ENCODE measurements around the gene STARD8. TPM values are rescaled to one million over a fixed set of nuclear protein-coding genes. Genes with fewer than 3 reads are reported as not detected.

The STARD8 gene
- total RNA-seq, 1 donor from 2014 or later, result 0.11 TPM

DNA sequence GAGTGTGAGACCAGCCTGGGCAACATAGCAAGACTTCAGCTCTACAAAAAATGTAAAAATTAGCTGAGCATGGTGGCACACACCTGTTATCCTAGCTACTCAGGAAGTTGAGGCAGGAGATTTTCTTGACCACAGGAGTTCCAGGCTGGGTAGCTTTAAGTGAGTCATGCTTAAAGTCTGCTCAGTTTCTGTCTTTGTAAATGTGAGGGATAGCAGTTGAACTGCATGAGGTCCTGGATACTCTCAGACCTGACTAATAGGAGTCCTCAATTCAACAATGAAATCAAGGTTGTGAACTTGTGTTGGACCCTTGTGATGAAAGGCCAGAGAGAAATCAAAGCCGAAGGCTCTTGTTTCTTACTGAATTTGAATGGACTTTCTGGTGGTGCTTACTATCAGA is 45.2 kb downstream of the STARD8 start:
- Mint-ChIP-seq H3K4me3 (no peak overlapping the region), H3K27me3 (peaks cover 5% of the 10 kb centered on the region), H3K36me3 (ENCODE audit: low read depth) (no peaks in the 10 kb centered on the region), H3K27ac (no peak overlapping the region), H3K9me3 (no peaks in the 10 kb centered on the region), H3K4me1 (peaks cover 4% of the 10 kb centered on the region)
- ChIA-PET CTCF (no interaction called here), POLR2A (no interaction called here)
- ATAC-seq (ENCODE audit: low read depth), result no peak
- DNase-seq, result no peak
- TF ChIP-seq, protein P1, sequence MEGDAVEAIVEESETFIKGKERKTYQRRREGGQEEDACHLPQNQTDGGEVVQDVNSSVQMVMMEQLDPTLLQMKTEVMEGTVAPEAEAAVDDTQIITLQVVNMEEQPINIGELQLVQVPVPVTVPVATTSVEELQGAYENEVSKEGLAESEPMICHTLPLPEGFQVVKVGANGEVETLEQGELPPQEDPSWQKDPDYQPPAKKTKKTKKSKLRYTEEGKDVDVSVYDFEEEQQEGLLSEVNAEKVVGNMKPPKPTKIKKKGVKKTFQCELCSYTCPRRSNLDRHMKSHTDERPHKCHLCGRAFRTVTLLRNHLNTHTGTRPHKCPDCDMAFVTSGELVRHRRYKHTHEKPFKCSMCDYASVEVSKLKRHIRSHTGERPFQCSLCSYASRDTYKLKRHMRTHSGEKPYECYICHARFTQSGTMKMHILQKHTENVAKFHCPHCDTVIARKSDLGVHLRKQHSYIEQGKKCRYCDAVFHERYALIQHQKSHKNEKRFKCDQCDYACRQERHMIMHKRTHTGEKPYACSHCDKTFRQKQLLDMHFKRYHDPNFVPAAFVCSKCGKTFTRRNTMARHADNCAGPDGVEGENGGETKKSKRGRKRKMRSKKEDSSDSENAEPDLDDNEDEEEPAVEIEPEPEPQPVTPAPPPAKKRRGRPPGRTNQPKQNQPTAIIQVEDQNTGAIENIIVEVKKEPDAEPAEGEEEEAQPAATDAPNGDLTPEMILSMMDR (IDR thresholded peaks at IDR 0.05), result no peak
- intact Hi-C loops (cut with micrococcal nuclease), result no loop called here

DNA sequence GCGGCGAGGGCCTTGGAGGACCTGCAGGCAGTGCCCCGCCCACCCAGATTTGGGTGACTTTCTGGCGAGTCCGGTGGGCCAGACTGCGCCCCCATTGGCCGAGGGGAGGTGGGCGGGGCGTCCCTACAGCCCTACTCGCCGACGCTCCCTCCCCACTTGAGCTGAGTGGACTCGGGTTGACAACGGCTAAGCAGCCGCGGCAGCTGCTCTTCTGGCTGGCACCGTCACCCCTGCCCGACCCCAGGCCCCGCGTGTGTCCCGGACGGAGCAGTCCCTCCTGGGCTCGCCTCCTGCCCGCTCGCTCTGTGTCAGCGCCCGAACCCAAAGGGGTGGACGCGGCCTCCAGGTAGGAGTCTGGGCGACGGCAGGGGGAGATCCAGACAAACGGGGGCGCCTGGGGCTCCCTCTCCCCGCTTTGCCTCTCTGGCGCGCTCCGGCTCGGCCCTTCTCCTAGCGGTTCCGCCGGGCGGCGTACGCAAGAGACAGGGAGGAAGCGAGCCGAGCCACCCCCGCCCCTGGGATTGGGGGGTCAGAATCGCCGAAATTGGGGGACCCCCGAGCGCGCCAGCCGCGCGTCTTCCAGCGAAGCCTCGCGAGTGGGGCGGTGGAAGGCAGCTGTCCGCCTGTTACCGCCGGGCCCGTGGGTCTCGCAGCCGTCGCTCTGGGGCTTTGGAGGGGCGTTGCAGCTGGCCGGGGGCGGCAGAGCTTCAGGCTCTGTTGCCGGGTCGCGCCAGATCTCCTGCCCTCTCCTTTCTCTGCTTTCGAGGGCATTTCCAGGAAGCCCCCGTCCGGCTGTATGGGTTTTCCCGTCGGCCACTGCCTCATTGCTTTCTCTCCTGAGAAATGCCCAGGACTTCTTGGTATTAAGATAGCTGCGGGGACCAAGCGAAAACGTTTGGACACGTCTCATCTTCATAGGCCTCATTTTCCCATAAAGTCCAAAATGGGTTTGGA is 46.3 kb downstream of the STARD8 start:
- intact Hi-C loops (cut with micrococcal nuclease), result no loop called here
- ChIA-PET POLR2A (no interaction called here), CTCF (no interaction called here)
- peak; percentile 21 for ATAC-seq (ENCODE audit: low read depth)
- Mint-ChIP-seq H3K27me3 (peaks cover 5% of the 10 kb centered on the region), H3K27ac (no peak overlapping the region), H3K4me3 (peak overlapping the region; percentile 41), H3K36me3 (ENCODE audit: low read depth) (no peaks in the 10 kb centered on the region), H3K4me1 (peaks cover 4% of the 10 kb centered on the region), H3K9me3 (no peaks in the 10 kb centered on the region)
- TF ChIP-seq, protein P1 (IDR thresholded peaks at IDR 0.05), result no peak
- no peak for DNase-seq

DNA sequence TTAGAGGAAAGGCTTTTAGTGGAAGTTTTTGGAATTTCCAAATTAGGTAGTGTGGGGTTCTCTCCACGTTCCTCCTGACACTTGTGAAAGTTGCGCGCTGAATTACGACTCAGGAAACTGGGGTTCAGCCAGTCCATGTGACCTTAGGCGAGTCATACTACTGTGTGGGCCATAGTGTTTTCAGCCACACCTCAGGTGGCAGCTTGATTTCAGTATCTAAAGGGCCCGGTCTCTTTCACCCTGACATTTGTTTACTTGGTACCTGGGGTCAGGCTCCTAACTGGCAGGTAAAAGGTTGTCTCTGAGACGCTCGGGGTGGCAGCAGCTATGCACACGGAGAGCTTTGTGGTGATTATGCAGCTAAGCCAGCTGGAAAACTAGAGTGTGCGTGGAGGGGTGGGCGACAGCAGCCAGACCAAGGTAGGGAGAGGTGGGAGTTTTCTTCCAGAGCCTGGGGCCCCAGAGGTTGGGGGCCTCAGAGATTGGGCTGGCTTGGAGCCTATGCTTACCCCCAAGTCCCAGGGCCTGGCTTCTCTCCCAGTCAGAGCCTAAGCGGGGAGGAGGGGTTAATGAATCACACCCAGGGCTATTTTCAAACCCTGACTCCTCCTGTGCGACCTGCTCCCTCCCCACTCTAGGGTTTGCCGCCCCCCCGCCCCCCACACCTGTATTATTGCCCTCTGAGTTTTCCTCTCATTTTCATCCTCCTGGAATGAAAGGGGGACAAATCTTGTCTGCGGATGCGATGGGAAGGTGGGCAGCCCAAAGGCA is 47.2 kb downstream of the STARD8 start:
- peaks cover 5% of the 10 kb centered on the region for H3K27me3 Mint-ChIP-seq
- H3K9me3 Mint-ChIP-seq, result no peaks in the 10 kb centered on the region
- H3K4me3 Mint-ChIP-seq, result no peak overlapping the region
- H3K27ac Mint-ChIP-seq, result no peak overlapping the region
- CTCF ChIA-PET, result no interaction called here
- intact Hi-C loops (cut with micrococcal nuclease), result no loop called here
- DNase-seq (no peak), ATAC-seq (ENCODE audit: low read depth) (no peak)
- TF ChIP-seq, protein P1 (IDR thresholded peaks at IDR 0.05), result no peak
- H3K36me3 Mint-ChIP-seq (ENCODE audit: low read depth), result no peaks in the 10 kb centered on the region
- POLR2A ChIA-PET, result no interaction called here
- peaks cover 4% of the 10 kb centered on the region for H3K4me1 Mint-ChIP-seq

DNA sequence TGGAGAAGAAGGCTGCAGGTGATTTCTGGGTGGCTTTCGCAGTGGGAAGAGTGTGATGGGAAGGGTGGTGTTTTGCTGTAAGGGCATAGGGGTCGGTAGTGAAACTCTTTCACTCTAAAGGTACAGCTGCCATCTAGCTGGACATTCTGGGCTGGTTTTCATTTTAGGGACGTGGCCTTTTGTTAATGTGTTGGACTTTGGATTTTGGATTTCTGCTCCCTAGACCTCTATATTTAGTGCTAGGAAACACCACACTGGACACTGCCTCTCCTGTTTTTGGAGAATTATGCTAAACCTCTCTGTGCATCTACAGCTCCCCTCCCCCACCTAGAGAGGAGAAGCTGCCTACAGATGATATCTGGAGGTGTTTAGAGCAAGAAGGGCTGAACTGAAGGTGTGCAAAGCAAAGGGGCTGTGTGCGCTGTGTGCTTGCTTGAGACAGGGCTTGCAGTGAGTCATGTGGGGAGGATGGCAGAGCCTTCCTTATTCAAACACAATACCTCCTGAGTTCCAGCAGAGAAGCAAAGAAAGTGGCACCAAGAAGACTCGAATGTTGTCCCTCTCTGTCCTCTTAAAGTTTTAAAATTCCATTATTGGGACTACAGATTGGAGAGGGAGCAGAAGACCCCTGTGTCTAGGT is 47.9 kb downstream of the STARD8 start:
- peaks cover 4% of the 10 kb centered on the region for H3K4me1 Mint-ChIP-seq
- H3K27ac Mint-ChIP-seq, result no peak overlapping the region
- DNase-seq, result no peak
- POLR2A ChIA-PET, result no interaction called here
- no peak overlapping the region for H3K4me3 Mint-ChIP-seq
- intact Hi-C loops (cut with micrococcal nuclease), result no loop called here
- no peak for ATAC-seq (ENCODE audit: low read depth)
- H3K36me3 Mint-ChIP-seq (ENCODE audit: low read depth), result no peaks in the 10 kb centered on the region
- CTCF ChIA-PET, result no interaction called here
- H3K27me3 Mint-ChIP-seq, result peaks cover 5% of the 10 kb centered on the region
- TF ChIP-seq, protein P1 (IDR thresholded peaks at IDR 0.05), result no peak
- no peaks in the 10 kb centered on the region for H3K9me3 Mint-ChIP-seq

Measured in activated B cell treated with CpG ODN at 0.5 μM for 24 hours (primary cell).